ENCODE results near the gene SESN1.

SESN1 gene

DNA sequence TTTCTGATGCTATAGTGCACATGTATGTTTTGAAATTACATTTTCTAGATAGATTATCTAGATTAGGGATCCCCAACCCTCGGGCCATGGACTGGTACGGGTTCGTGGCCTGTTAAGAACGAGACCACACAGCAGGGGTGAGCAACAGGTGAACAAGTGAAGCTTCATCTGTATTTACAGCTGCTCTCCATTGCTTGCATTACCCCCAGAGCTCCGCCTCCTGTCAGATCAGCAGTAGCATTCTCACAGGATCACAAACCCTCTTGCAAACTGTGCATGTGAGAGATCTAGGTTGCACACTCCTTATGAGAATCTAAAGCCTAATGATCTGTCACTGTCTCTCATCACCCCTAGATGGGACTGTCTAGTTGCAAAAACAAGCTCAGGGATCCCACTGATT, 11.0 kb upstream of the SESN1 start:
- TF ChIP-seq, protein P1, sequence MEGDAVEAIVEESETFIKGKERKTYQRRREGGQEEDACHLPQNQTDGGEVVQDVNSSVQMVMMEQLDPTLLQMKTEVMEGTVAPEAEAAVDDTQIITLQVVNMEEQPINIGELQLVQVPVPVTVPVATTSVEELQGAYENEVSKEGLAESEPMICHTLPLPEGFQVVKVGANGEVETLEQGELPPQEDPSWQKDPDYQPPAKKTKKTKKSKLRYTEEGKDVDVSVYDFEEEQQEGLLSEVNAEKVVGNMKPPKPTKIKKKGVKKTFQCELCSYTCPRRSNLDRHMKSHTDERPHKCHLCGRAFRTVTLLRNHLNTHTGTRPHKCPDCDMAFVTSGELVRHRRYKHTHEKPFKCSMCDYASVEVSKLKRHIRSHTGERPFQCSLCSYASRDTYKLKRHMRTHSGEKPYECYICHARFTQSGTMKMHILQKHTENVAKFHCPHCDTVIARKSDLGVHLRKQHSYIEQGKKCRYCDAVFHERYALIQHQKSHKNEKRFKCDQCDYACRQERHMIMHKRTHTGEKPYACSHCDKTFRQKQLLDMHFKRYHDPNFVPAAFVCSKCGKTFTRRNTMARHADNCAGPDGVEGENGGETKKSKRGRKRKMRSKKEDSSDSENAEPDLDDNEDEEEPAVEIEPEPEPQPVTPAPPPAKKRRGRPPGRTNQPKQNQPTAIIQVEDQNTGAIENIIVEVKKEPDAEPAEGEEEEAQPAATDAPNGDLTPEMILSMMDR (IDR thresholded peaks at IDR 0.05; ENCODE audit: low read depth, low read length), result no peak
- peaks cover 5% of the 10 kb centered on the region for H3K36me3 ChIP-seq
- no peak for DNase-seq

GRCh38 chr6:109104512-109104911, 9.9 kb upstream of the SESN1 start:
- DNase-seq, result no peak
- H3K9me3 ChIP-seq (ENCODE audit: severe bottlenecking), result no peaks in the 10 kb centered on the region
- no peak overlapping the region for H3K4me3 ChIP-seq (ENCODE audit: low read depth, low read length)
- TF ChIP-seq, protein P1 (IDR thresholded peaks at IDR 0.05; ENCODE audit: low read depth, low read length), result no peak
- H3K27ac ChIP-seq, result no peak overlapping the region
- peaks cover 5% of the 10 kb centered on the region for H3K36me3 ChIP-seq
- no peaks in the 10 kb centered on the region for H3K27me3 ChIP-seq (ENCODE audit: insufficient read depth, low read depth, severe bottlenecking)

More for the DNA sequence above, 11.0 kb upstream of the SESN1 start:
- Histone ChIP-seq H3K9me3 (ENCODE audit: severe bottlenecking) (no peaks in the 10 kb centered on the region), H3K4me3 (ENCODE audit: low read depth, low read length) (no peak overlapping the region), H3K27me3 (ENCODE audit: insufficient read depth, low read depth, severe bottlenecking) (no peaks in the 10 kb centered on the region), H3K27ac (no peak overlapping the region)

- DNase-seq, result no peak
- no peak overlapping the region for H3K27ac ChIP-seq
- peaks cover 5% of the 10 kb centered on the region for H3K36me3 ChIP-seq
- H3K27me3 ChIP-seq (ENCODE audit: insufficient read depth, low read depth, severe bottlenecking), result no peaks in the 10 kb centered on the region
- H3K4me3 ChIP-seq (ENCODE audit: low read depth, low read length), result no peak overlapping the region
- TF ChIP-seq, protein P1 (IDR thresholded peaks at IDR 0.05; ENCODE audit: low read depth, low read length), result no peak
- no peaks in the 10 kb centered on the region for H3K9me3 ChIP-seq (ENCODE audit: severe bottlenecking)
Measured at GRCh38 chr6:109103942-109104341, 9.3 kb upstream of the SESN1 start.

GRCh38 chr6:109102762-109103161, 8.1 kb upstream of the SESN1 start:
- no peak for DNase-seq
- H3K27me3 ChIP-seq (ENCODE audit: insufficient read depth, low read depth, severe bottlenecking), result no peaks in the 10 kb centered on the region
- H3K4me3 ChIP-seq (ENCODE audit: low read depth, low read length), result no peak overlapping the region
- H3K27ac ChIP-seq, result no peak overlapping the region
- no peaks in the 10 kb centered on the region for H3K9me3 ChIP-seq (ENCODE audit: severe bottlenecking)
- peaks cover 5% of the 10 kb centered on the region for H3K36me3 ChIP-seq
- TF ChIP-seq, protein P1 (IDR thresholded peaks at IDR 0.05; ENCODE audit: low read depth, low read length), result no peak

DNA sequence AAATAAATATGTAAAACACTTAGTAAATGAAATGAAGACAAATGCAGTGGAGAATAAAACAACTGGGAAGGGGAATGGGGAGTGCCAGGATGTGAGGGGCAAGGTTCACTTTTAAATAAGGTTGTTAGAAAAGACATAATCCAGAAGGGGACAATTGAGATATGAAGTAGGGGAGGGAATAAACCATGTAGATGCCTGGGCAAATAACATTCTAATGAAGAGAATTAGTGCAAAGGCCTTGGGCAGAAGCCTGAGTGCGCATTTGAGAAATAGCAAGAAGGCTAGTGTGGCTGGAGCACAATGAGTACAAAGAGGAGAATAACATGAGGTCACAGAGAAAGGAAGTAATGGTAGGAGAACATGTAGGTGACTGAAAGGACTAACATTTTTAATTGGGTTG, 3.0 kb upstream of the SESN1 start:
- Histone ChIP-seq H3K27ac (no peak overlapping the region), H3K36me3 (peaks cover 3% of the 10 kb centered on the region), H3K4me3 (ENCODE audit: low read depth, low read length) (no peak overlapping the region), H3K9me3 (ENCODE audit: severe bottlenecking) (no peaks in the 10 kb centered on the region), H3K27me3 (ENCODE audit: insufficient read depth, low read depth, severe bottlenecking) (no peaks in the 10 kb centered on the region)
- DNase-seq, result no peak
- TF ChIP-seq, protein P1 (IDR thresholded peaks at IDR 0.05; ENCODE audit: low read depth, low read length), result no peak

DNA sequence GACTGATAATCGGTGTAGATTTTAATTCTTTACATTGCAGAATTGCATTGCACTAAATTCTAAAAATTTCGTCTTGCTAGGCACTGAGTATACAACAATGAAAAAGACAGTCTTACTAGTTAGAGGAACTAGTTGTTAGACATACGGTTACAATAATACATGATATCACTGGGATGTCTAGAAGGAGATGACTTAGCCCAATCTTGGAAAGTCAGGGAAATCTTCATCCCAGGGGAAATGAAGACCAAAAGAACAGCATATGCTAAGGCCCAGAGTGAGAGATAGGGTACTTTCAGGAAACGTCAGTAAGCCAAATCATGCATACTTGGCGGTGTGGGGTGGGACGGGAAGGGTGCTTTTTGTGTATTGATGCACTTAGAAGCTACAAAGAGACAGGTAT, 1.6 kb upstream of the SESN1 start:
- TF ChIP-seq, protein P1 (IDR thresholded peaks at IDR 0.05; ENCODE audit: low read depth, low read length), result no peak
- no peaks in the 10 kb centered on the region for H3K27me3 ChIP-seq (ENCODE audit: insufficient read depth, low read depth, severe bottlenecking)
- peak overlapping the region; percentile 92 for H3K4me3 ChIP-seq (ENCODE audit: low read depth, low read length)
- H3K9me3 ChIP-seq (ENCODE audit: severe bottlenecking), result no peaks in the 10 kb centered on the region
- DNase-seq, result no peak
- peak overlapping the region; percentile 99; the same call in 1 of the 2 replicates for H3K27ac ChIP-seq
- no peaks in the 10 kb centered on the region; the same call in none of the 2 replicates for H3K36me3 ChIP-seq

Measured in WERI-Rb-1 (cell line).